Karpas-422 (cell line): ENCODE data around the gene HRH1. TPM values are rescaled to one million over a fixed set of nuclear protein-coding genes. Genes with fewer than 3 reads are reported as not detected.
"Not testable (repeated sequence)": the region's sequence is repeated elsewhere in the genome, so short reads cannot be mapped to it uniquely, and the experiment has no call there.

Experiments used
- DNase-seq: peaks from one replicate; pipeline ENCODE4 v3.0.0-alpha.2; 2015
- H2AFZ ChIP-seq: fragments of 200-600 bp; sonication (generic); 2 replicates; pipeline ENCODE4 v1.6.1; 2014; ENCODE audit warnings: antibody characterized with exemption, low read length, mixed read lengths
- H3K27ac ChIP-seq: fragments of 200-600 bp; sonication (generic); 2 replicates; pipeline ENCODE4 v1.5.1; 2014; ENCODE audit warnings: mild to moderate bottlenecking, low read length, moderate library complexity
- H3K27me3 ChIP-seq: fragments of 200-600 bp; sonication (generic); 2 replicates; pipeline ENCODE4 v1.6.1; 2014; ENCODE audit warnings: low read length, mixed read lengths
- H3K36me3 ChIP-seq: fragments of 200-600 bp; sonication (generic); 2 replicates; pipeline ENCODE4 v1.6.1; 2014; ENCODE audit warnings: low read length, mixed read lengths; ENCODE audit not compliant: insufficient read depth
- H3K4me1 ChIP-seq: fragments of 200-600 bp; sonication (generic); 2 replicates; pipeline ENCODE4 v1.6.1; 2014; ENCODE audit warnings: mild to moderate bottlenecking, low read length, mixed read lengths
- H3K4me2 ChIP-seq: fragments of 200-600 bp; sonication (generic); 2 replicates; pipeline ENCODE4 v1.6.1; 2014; ENCODE audit warnings: low read length, low read depth, mild to moderate bottlenecking; ENCODE audit not compliant: poor library complexity, severe bottlenecking
- H3K4me3 ChIP-seq: fragments of 200-600 bp; sonication (generic); 2 replicates; pipeline ENCODE4 v1.5.1; 2014; ENCODE audit warnings: mild to moderate bottlenecking, antibody characterized with exemption, low read length, mixed read lengths
- H3K79me2 ChIP-seq: fragments of 200-600 bp; sonication (generic); 2 replicates; pipeline ENCODE4 v1.6.1; 2014; ENCODE audit warnings: mild to moderate bottlenecking, low read length, mixed read lengths
- H3K9ac ChIP-seq: fragments of 200-600 bp; sonication (generic); 2 replicates; pipeline ENCODE4 v1.6.0; 2014; ENCODE audit warnings: low read length
- H3K9me2 ChIP-seq: fragments of 200-600 bp; sonication (generic), shearing (Covaris generic); replicated peaks from 2 replicates; pipeline ENCODE4 v1.6.0; 2014; ENCODE audit warnings: mild to moderate bottlenecking, low read length, moderate library complexity; ENCODE audit not compliant: insufficient read depth
- H3K9me3 ChIP-seq: fragments of 300-700, 200-600 bp; sonication (generic); 2 replicates; pipeline ENCODE4 v1.6.1; 2014; ENCODE audit warnings: low read length, mixed read lengths
- H4K20me1 ChIP-seq: fragments of 200-600 bp; sonication (generic); 2 replicates; pipeline ENCODE4 v1.6.1; 2014; ENCODE audit warnings: mild to moderate bottlenecking, antibody characterized with exemption, low read length, low read depth; ENCODE audit not compliant: insufficient read depth
- total RNA-seq: library from RNA; depleted of rRNA; stranded (reverse); fragments of >200 nt; shearing (Covaris generic); gene quantifications from 2 replicates; pipeline ENCODE4 v1.2.3, GENCODE V29; 2014; ENCODE audit warnings: low replicate concordance

HRH1 gene
- total RNA-seq, 1 experiment from 2014 or later = 9.6 TPM

DNA sequence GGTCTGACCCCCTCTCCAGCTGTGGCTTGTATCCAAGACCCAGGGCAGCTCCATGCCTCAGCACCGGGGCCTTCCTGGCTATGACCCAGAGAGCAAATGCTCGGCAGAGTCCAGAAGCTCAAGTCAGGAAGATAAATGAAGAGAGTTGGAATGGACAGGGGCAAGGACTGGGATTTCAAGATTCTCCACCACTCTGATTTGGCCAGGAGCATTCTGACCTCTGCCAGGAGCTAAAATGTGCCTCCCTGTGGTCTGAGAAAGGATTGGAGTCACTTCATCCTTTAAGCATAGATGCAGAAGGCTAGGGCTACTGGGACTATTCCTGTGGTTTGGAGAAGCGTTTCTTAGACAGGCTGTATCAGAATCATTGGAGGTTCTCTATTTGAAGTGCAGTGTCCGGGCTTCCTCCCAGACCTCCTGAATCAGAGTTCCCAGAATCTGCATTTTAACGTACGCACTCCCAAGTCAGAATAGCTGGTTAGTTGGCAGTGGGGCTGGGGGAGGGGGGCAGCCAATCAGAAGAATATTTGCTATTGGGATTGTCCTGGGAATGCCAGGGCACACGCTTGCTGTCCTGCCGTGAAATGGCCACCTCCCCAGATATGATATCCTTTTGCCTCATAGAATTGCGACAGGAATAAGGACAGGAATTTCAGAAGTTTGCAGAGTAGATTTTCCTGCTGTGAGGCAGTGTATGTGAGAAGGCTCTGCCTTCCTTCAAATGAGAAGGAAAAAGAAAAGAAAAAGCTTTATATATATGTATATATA is 57.4 kb downstream of the HRH1 start:
- Histone ChIP-seq H3K27ac (no peak overlapping the region), H3K27me3 (no peaks in the 10 kb centered on the region), H2AFZ (no peak overlapping the region), H3K79me2 (0 out of 2 replicates have a peak, but pooled peaks cover 5% of the 10 kb centered on the region), H3K4me2 (no peak overlapping the region), H3K4me1 (peaks cover 3% of the 10 kb centered on the region), H3K9me2 (no peaks in the 10 kb centered on the region), H3K36me3 (no peaks in the 10 kb centered on the region), H4K20me1 (peaks cover 5% of the 10 kb centered on the region; the same call in 1 of the 2 replicates), H3K4me3 (no peak overlapping the region), H3K9ac (no peak overlapping the region), H3K9me3 (no peaks in the 10 kb centered on the region)
- DNase-seq = no peak

DNA sequence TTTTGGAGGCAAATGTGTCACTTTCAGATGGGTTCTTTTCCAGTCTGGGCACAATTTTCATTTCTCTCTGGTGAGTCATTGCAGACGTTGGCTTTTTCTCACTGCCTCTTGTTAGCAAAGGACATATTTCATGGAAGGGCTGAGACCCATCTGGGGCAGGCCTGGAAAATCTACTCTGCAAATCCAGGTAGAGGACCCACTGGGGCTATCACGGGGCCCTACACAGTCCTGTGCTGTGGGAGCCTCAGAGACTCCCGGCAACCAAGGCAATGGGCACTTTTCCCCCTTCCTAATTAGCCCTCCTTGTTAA is 58.0 kb downstream of the HRH1 start:
- Histone ChIP-seq H3K9ac (no peak overlapping the region), H3K4me3 (no peak overlapping the region), H3K4me1 (peaks cover 3% of the 10 kb centered on the region), H3K36me3 (no peaks in the 10 kb centered on the region), H2AFZ (no peak overlapping the region), H3K79me2 (0 out of 2 replicates have a peak, but pooled peaks cover 5% of the 10 kb centered on the region), H3K9me3 (no peaks in the 10 kb centered on the region), H4K20me1 (peaks cover 5% of the 10 kb centered on the region; the same call in 1 of the 2 replicates), H3K9me2 (no peaks in the 10 kb centered on the region), H3K4me2 (no peak overlapping the region), H3K27me3 (no peaks in the 10 kb centered on the region), H3K27ac (no peak overlapping the region)
- no peak for DNase-seq

DNA sequence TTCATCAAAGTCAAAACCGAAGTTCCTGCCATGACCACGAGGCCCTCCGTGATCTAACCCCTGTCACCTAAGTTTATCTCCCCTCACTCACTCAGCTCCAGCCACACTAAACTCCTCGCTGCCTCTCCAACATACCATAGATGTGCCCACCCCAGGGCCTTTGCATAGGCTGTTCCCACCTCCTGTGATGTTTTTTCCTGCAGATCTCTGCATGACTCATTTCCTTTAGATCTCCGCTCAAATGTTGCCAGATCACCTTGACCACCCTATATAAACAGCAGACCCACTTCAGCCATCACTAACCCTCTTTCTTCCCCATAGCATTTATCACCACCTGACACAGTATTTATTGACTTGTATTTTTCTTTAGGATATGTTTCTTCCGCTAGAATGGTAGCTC is 58.5 kb downstream of the HRH1 start:
- Histone ChIP-seq H3K36me3 (no peaks in the 10 kb centered on the region), H3K4me1 (peaks cover 3% of the 10 kb centered on the region), H3K27me3 (no peaks in the 10 kb centered on the region), H4K20me1 (peaks cover 5% of the 10 kb centered on the region; the same call in 1 of the 2 replicates), H3K9me2 (no peaks in the 10 kb centered on the region), H3K4me2 (no peak overlapping the region), H3K4me3 (no peak overlapping the region), H3K9me3 (no peaks in the 10 kb centered on the region), H3K9ac (no peak overlapping the region), H3K27ac (no peak overlapping the region), H3K79me2 (0 out of 2 replicates have a peak, but pooled peaks cover 7% of the 10 kb centered on the region), H2AFZ (no peak overlapping the region)
- no peak for DNase-seq

DNA sequence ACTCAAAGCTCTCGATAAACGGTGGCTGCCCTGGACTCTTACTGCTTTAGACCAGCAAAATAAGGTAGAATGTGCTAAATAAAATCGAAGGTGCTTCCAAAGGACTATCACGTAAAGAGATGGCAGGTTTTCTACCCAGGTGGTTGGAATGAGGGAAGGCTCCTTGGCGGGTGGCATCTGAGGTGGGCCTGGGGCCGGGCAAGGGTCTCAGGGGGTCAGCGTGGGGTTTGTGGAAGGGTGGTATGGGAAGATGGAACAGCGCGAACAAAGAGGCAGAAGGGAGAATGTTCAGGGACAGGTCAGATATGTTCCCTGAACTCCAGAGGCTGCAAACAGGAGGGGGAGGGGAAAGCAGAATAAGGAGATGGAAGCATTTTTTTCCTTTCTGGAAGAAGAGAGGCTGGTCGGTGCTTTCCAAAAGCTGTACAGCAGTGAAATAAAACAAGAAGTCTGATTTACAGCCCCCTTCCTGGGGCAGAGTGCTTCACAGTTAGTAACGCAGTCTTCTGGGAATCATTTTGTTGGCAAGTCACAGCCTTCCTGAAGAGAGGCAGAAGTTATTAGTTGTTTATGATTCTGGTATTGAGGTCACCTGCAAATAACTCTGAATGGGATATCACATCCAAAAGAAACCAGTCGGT is 59.6 kb downstream of the HRH1 start:
- H3K9me3 ChIP-seq = no peaks in the 10 kb centered on the region
- H3K4me2 ChIP-seq = no peak overlapping the region
- no peaks in the 10 kb centered on the region for H3K9me2 ChIP-seq
- H3K27ac ChIP-seq = no peak overlapping the region
- H3K79me2 ChIP-seq = 0 out of 2 replicates have a peak, but pooled peaks cover 8% of the 10 kb centered on the region
- peaks cover 5% of the 10 kb centered on the region; the same call in 1 of the 2 replicates for H4K20me1 ChIP-seq
- H3K4me1 ChIP-seq = peaks cover 3% of the 10 kb centered on the region
- no peak overlapping the region for H3K9ac ChIP-seq
- H3K4me3 ChIP-seq = no peak overlapping the region
- no peak for DNase-seq
- no peaks in the 10 kb centered on the region for H3K36me3 ChIP-seq
- H2AFZ ChIP-seq = no peak overlapping the region
- no peaks in the 10 kb centered on the region for H3K27me3 ChIP-seq

DNA sequence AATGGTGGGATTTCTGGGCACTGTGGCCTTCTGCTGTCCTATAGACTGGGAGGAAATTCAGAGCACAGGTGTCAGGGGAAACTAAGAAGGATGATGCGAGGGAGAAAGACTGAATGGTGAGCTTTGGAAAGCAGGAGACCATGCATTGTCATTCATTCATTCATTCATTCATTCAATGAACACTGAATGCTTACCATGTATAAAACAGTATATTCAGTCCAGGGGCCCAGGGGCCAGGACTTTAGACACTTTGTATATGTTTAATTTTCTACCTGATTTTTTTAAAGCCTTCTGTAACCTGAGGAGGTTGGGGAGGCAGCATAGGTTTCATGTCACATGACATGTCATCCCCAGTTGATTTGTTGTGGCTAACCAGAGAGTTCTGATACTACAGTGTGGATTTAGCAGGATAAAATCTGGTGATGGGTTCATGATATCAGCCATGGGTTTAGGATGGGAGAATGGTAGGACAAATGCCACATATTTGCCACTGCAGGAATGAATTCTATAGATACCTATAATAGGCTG is 60.2 kb downstream of the HRH1 start:
- no peak for DNase-seq
- no peaks in the 10 kb centered on the region for H3K9me3 ChIP-seq

DNA sequence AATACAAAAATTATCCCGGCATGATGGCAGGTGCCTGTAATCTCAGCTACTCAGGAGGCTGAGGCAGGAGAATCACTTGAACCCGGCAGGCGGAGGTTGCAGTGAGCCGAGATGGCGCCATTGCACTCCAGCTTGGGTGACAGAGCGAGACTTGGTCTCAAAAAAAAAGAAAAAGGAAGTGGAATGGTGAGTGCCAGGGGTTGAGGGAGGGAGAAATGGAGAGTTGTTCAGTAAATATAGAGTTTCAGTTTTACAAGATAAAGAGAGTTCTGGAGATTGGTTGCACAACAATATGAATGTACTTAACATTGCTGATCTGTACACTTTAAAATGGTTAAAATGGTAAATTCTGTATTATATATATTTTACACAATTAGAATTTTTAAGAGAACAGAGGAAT is 63.1 kb downstream of the HRH1 start:
- not testable (repeated sequence) for H4K20me1 ChIP-seq, H3K27ac ChIP-seq, H3K4me2 ChIP-seq, H3K9ac ChIP-seq, DNase-seq, H3K4me3 ChIP-seq, H3K9me2 ChIP-seq, H3K9me3 ChIP-seq, H2AFZ ChIP-seq, H3K27me3 ChIP-seq, H3K36me3 ChIP-seq
- H3K79me2 ChIP-seq = peaks cover 28% of the 10 kb centered on the region
- peaks cover 16% of the 10 kb centered on the region for H3K4me1 ChIP-seq

More for the DNA sequence above, 60.2 kb downstream of the HRH1 start:
- Histone ChIP-seq H3K27ac (no peak overlapping the region), H3K4me1 (peaks cover 3% of the 10 kb centered on the region), H3K9me2 (no peaks in the 10 kb centered on the region), H4K20me1 (peaks cover 5% of the 10 kb centered on the region; the same call in 1 of the 2 replicates), H3K27me3 (no peaks in the 10 kb centered on the region), H2AFZ (no peak overlapping the region), H3K4me2 (no peak overlapping the region), H3K79me2 (0 out of 2 replicates have a peak, but pooled peaks cover 8% of the 10 kb centered on the region), H3K9ac (no peak overlapping the region), H3K36me3 (no peaks in the 10 kb centered on the region), H3K4me3 (no peak overlapping the region)

DNA sequence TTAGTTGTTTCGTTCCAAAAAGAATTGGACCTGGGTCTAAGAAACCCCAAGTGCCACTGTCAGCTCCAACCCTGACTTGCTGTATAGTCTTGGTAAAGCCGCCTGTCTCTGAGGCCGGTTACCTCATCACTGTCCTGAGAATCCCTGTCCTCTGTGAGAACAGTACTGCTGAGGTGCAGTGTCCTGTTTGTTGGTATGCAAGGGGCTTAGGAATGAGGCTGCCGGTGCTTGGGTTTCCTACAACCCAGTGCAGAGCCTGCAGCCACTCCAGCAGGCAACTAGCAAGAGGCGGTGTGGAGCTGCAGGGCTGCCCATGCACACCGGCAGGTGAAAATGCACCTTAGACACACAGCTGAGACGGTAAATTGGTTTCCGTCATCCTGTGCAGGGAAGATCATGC is 65.9 kb downstream of the HRH1 start:
- peaks cover 42% of the 10 kb centered on the region for H3K79me2 ChIP-seq

DNA sequence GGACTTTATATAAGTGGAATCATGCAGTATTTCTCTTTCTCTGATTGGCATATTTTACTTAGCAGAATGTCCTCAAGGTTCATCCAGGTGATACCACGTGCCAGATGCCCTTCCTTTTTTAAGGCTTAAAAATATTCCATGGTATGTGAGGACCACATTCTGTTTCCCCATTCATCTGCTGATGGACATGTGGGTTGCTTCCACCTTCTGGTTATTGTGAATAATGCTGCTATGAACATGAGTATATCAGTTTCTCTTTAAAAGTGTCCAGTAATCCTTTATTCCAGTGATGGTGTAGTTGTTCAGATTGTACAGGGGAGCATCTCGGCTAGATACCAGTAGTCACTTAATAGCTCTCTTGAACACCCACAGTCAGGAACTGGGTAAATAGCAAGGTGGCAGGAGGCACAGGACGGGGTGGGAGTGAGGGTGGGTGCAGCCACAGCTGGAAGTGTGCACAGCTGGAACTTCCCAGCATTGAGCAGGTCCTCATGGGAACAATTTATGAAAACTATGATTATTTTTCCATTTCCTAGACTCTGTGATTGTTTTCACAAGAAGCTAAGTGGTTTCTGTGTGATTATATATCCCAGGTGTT is 67.6 kb downstream of the HRH1 start:
- no peaks in the 10 kb centered on the region for H3K9me3 ChIP-seq
- no peaks in the 10 kb centered on the region for H3K9me2 ChIP-seq
- H3K36me3 ChIP-seq = no peaks in the 10 kb centered on the region
- H3K27me3 ChIP-seq = no peaks in the 10 kb centered on the region
- no peak for DNase-seq
- no peak overlapping the region for H3K9ac ChIP-seq
- no peaks in the 10 kb centered on the region for H4K20me1 ChIP-seq
- no peak overlapping the region for H3K4me3 ChIP-seq
- peaks cover 46% of the 10 kb centered on the region for H3K79me2 ChIP-seq
- peaks cover 33% of the 10 kb centered on the region for H3K4me1 ChIP-seq
- no peak overlapping the region for H3K27ac ChIP-seq
- no peak overlapping the region for H3K4me2 ChIP-seq
- no peak overlapping the region for H2AFZ ChIP-seq

More for the DNA sequence above, 65.9 kb downstream of the HRH1 start:
- no peak overlapping the region for H3K27ac ChIP-seq
- H3K9me3 ChIP-seq = no peaks in the 10 kb centered on the region
- H3K4me3 ChIP-seq = no peak overlapping the region
- no peaks in the 10 kb centered on the region for H4K20me1 ChIP-seq
- no peaks in the 10 kb centered on the region for H3K9me2 ChIP-seq
- no peak overlapping the region for H2AFZ ChIP-seq
- no peak overlapping the region for H3K4me2 ChIP-seq
- peaks cover 28% of the 10 kb centered on the region for H3K4me1 ChIP-seq
- H3K27me3 ChIP-seq = no peaks in the 10 kb centered on the region
- no peaks in the 10 kb centered on the region for H3K36me3 ChIP-seq
- no peak overlapping the region for H3K9ac ChIP-seq
- no peak for DNase-seq
